ENCODE measurements around the gene FAM162A. TPM values are rescaled to one million over a fixed set of nuclear protein-coding genes. Genes with fewer than 3 reads are reported as not detected.

Gene FAM162A
- total and polyA plus RNA-seq, 11 donors = 46.7 to 269 (median 109) TPM

DNA sequence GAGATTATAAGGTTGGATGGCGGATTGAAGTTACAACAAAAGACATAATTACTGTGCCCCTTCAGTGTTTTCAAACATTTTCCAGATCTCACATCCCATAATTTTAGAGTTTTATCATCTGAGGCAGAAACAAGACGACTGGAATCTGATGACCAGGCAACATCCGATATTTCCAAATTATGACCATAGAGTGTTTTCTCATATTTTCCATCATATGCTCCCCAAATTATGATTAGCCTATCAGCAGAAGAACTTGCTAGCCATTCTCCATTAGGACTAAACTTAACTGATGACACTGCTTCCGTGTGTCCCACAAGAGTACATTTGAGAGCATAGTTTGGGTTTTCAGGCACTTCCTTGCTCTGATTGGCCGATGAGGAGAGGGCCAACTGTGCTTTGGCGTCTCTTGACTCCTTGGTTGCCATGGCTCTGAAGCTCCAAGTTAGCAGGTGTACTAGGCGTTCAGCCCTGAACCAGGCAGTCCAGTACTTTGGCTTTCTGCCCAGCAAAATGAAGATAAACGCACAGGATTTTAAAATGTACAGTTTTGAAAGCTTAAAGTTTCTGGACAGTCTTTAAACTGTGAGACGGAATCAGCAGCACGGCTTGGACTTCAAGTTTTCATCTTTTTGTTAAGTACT lies 31.2 kb downstream of the FAM162A start:
- Histone ChIP-seq H3K4me3 (peak overlapping the region; percentile 65 to 94 (median 78)), H3K36me3 (peaks cover 0 to 42% (median 25%) of the 10 kb centered on the region in 9 donors), H3K4me1 (peaks cover 0 to 35% (median 22%) of the 10 kb centered on the region in 12 donors), H3K27me3 (no peaks in the 10 kb centered on the region), H3K9me3 (no peaks in the 10 kb centered on the region), H3K27ac (peak overlapping the region; percentile 82 to 96 (median 90))
- intact Hi-C loops (cut with DNase I) = loop anchor here in 4 of 10 donors (5.0 to 10.0 kb wide), 3 partner anchors 97 to 270 kb away; partner anchors contain the start of genes KPNA1 (in 2 of the 4) and PARP14 (in 2 of the 4)
- ATAC-seq = peak in 2 of 4 donors; percentile 4 to 46
- DNase-seq = no peak
- WGBS, 4 donors = 22 to 24% (median 24%) methylated on average over 10 of the region's 10 CpGs
- TF ChIP-seq, protein P1, sequence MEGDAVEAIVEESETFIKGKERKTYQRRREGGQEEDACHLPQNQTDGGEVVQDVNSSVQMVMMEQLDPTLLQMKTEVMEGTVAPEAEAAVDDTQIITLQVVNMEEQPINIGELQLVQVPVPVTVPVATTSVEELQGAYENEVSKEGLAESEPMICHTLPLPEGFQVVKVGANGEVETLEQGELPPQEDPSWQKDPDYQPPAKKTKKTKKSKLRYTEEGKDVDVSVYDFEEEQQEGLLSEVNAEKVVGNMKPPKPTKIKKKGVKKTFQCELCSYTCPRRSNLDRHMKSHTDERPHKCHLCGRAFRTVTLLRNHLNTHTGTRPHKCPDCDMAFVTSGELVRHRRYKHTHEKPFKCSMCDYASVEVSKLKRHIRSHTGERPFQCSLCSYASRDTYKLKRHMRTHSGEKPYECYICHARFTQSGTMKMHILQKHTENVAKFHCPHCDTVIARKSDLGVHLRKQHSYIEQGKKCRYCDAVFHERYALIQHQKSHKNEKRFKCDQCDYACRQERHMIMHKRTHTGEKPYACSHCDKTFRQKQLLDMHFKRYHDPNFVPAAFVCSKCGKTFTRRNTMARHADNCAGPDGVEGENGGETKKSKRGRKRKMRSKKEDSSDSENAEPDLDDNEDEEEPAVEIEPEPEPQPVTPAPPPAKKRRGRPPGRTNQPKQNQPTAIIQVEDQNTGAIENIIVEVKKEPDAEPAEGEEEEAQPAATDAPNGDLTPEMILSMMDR (IDR thresholded peaks at IDR 0.05) = no peak
- TF ChIP-seq POLR2A (IDR thresholded peaks at IDR 0.05) = no peak

DNA sequence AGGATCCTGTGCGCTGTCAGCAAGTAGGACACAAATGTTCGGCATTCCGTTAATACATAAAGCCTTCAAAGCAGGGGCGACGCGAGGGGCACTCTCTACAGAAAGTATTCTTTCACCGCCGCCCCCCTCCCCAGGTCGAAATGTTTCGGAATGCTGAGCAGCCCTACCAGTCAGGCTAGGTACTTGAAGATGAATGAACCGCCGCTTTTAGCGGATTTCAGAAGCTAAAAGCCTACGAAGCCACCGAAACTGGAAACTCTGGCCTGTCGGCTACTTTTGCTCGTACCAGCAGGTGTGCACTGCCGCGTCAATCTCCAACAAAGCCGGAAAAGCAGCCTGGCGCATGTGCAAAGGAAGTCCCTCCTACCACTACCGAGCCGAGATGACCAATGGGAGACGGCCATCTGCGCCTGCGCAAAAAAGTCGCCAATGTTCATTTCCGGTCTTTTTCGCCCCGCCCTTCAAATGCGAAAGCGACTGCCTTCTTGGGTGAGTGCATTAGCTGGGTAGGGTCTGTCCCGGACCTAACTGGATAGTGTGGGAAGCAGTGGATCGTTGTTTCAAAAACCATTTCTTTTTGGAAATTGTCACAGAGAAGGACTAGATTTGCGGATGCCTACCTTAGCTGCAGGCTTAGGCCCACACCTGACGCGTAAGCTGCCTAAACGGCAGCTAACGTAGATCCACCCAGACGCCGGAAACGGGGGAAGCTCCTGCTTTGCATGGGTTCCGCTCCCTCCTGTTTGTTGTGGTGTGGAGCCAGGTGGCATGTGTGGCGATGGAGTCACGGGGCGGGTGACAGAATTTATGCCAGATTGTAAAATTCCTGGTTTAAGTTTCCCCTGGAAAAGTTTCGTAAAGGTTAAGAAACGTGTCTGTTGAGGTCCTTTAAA lies 32.0 kb downstream of the FAM162A start, which contains the start of gene WDR5B:
WDR5B (minus strand) TSS at position 301 of the 893 bp plus-strand sequence. CDS start 534 bp downstream, outside the sequence.
- intact Hi-C loops (cut with DNase I) = loop anchor here in 4 of 10 donors (1.0 to 10.0 kb wide), 4 partner anchors 96 to 269 kb away; partner anchors contain the start of genes KPNA1 (in 3 of the 4) and PARP14 (in 2 of the 4)
- Histone ChIP-seq H3K27me3 (no peaks in the 10 kb centered on the region), H3K4me3 (peak within 1 kb of the TSS; percentile 65 to 94 (median 78)), H3K27ac (peak within 1 kb of the TSS; percentile 82 to 96 (median 90)), H3K9me3 (no peaks in the 10 kb centered on the region), H3K36me3 (peaks cover 0 to 35% (median 17%) of the 10 kb centered on the region in 9 donors), H3K4me1 (peaks cover 0 to 35% (median 22%) of the 10 kb centered on the region in 12 donors)
- 0% methylated on average over 34 to 48 of the region's 48 CpGs for WGBS, 4 donors
- DNase-seq = peak; percentile 97 to 98 (median 98)
- TF ChIP-seq, protein P1 (IDR thresholded peaks at IDR 0.05) = peak in 2 of 12 donors; percentile 31 to 34
- TF ChIP-seq POLR2A (IDR thresholded peaks at IDR 0.05) = peak; percentile 4 to 82
- peak; percentile 96 to 98 (median 97) for ATAC-seq

DNA sequence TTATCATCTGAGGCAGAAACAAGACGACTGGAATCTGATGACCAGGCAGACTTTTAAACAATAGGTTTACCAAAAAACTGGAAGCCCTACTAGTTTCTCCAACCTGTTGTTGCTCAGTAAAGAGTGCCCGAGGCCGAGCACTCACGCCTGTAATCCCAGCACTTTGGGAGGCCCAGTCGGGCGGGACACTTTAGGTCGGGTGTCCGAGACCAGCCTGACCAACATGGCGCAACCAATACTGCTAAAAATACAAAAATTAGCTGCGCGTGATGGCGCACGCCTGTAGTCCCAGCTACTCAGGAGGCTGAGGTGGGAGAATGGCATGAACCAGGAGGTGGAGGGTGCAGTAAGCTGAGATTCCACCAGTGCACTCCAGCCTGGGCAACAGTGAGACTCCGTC lies 33.0 kb downstream of the FAM162A start:
- TF ChIP-seq POLR2A (IDR thresholded peaks at IDR 0.05) = no peak
- TF ChIP-seq, protein P1 (IDR thresholded peaks at IDR 0.05) = no peak

More for the DNA sequence above, 33.0 kb downstream of the FAM162A start:
- Histone ChIP-seq H3K4me1 (peaks cover 0 to 35% (median 22%) of the 10 kb centered on the region in 12 donors), H3K36me3 (peaks cover 0 to 33% (median 12%) of the 10 kb centered on the region in 9 donors), H3K27ac (peak overlapping the region in 8 of 12 donors; percentile 83 to 96 (median 92)), H3K27me3 (no peaks in the 10 kb centered on the region), H3K4me3 (peak overlapping the region in 11 of 12 donors; percentile 65 to 94 (median 77)), H3K9me3 (no peaks in the 10 kb centered on the region)
- ATAC-seq (no peak), DNase-seq (no peak)
- intact Hi-C loops (cut with DNase I) = loop anchor here in 4 of 10 donors (1.0 to 10.0 kb wide), 4 partner anchors 95 to 268 kb away; partner anchors contain the start of genes KPNA1 (in 3 of the 4) and PARP14 (in 2 of the 4)
- 54 to 62% (median 59%) methylated on average over 14 of the region's 14 CpGs for WGBS, 4 donors

All from heart left ventricle (tissue), 16 donors.